Nephron progenitor cell (in vitro differentiated cells): ENCODE measurements around the gene RAB5B.

Experiments used
- DNase-seq: peaks from one replicate; pipeline ENCODE4 v3.0.0; 2021
- H3K27ac Mint-ChIP-seq: 2 replicates; pipeline ENCODE4 v1.8.0; 2021; ENCODE audit warnings: mild to moderate bottlenecking, moderate library complexity, mixed read lengths
- H3K27me3 Mint-ChIP-seq: 2 replicates; pipeline ENCODE4 v1.8.0; 2021; ENCODE audit warnings: mild to moderate bottlenecking, low read depth, mixed read lengths; ENCODE audit not compliant: poor library complexity
- H3K36me3 Mint-ChIP-seq: 2 replicates; pipeline ENCODE4 v1.8.0; 2021; ENCODE audit warnings: low read depth, mixed read lengths
- H3K4me1 Mint-ChIP-seq: 2 replicates; pipeline ENCODE4 v1.8.0; 2021; ENCODE audit warnings: mixed read lengths
- H3K4me3 Mint-ChIP-seq: 2 replicates; pipeline ENCODE4 v1.8.0; 2021; ENCODE audit warnings: mild to moderate bottlenecking, moderate library complexity, mixed read lengths
- H3K9me3 Mint-ChIP-seq: 2 replicates; pipeline ENCODE4 v1.8.0; 2021; ENCODE audit warnings: mild to moderate bottlenecking, moderate library complexity, mixed read lengths
- CTCF ChIP-seq: fragments of 200-600 bp; sonication (generic); IDR thresholded peaks from 2 replicates; pipeline ENCODE4 v1.5.0; 2021; ENCODE audit warnings: antibody characterized with exemption

The RAB5B gene

GRCh38 chr12:56013482-56013881 is 39.6 kb downstream of the RAB5B start:
- peaks cover 3% of the 10 kb centered on the region for H3K27me3 Mint-ChIP-seq

GRCh38 chr12:56014205-56014604 is 40.3 kb downstream of the RAB5B start:
- H3K9me3 Mint-ChIP-seq: no peaks in the 10 kb centered on the region
- peaks cover 44% of the 10 kb centered on the region for H3K36me3 Mint-ChIP-seq
- no peak for TF ChIP-seq CTCF
- H3K4me3 Mint-ChIP-seq: no peak overlapping the region
- H3K27ac Mint-ChIP-seq: no peak overlapping the region
- peaks cover 53% of the 10 kb centered on the region for H3K4me1 Mint-ChIP-seq
- no peak for DNase-seq
- H3K27me3 Mint-ChIP-seq: peaks cover 3% of the 10 kb centered on the region

More at GRCh38 chr12:56013482-56013881, 39.6 kb downstream of the RAB5B start:
- peaks cover 55% of the 10 kb centered on the region for H3K4me1 Mint-ChIP-seq
- no peak for DNase-seq
- no peak overlapping the region for H3K4me3 Mint-ChIP-seq
- H3K36me3 Mint-ChIP-seq: peaks cover 42% of the 10 kb centered on the region
- no peak for TF ChIP-seq CTCF
- peak overlapping the region; percentile 58 for H3K27ac Mint-ChIP-seq
- H3K9me3 Mint-ChIP-seq: no peaks in the 10 kb centered on the region

GRCh38 chr12:56017181-56017580 is 43.3 kb downstream of the RAB5B start:
- no peak overlapping the region for H3K4me3 Mint-ChIP-seq
- H3K9me3 Mint-ChIP-seq: no peaks in the 10 kb centered on the region
- H3K4me1 Mint-ChIP-seq: peaks cover 55% of the 10 kb centered on the region
- H3K27ac Mint-ChIP-seq: peak overlapping the region; percentile 41
- H3K36me3 Mint-ChIP-seq: peaks cover 31% of the 10 kb centered on the region
- peaks cover 3% of the 10 kb centered on the region for H3K27me3 Mint-ChIP-seq
- no peak for DNase-seq
- no peak for TF ChIP-seq CTCF

- peaks cover 65% of the 10 kb centered on the region for H3K4me1 Mint-ChIP-seq
- H3K4me3 Mint-ChIP-seq: no peak overlapping the region
- no peak for TF ChIP-seq CTCF
- H3K27me3 Mint-ChIP-seq: no peaks in the 10 kb centered on the region
- H3K36me3 Mint-ChIP-seq: peaks cover 27% of the 10 kb centered on the region
- no peaks in the 10 kb centered on the region for H3K9me3 Mint-ChIP-seq
- no peak for DNase-seq
- peak overlapping the region; percentile 79 for H3K27ac Mint-ChIP-seq
Observed at GRCh38 chr12:56018356-56018755, 44.5 kb downstream of the RAB5B start.

- Mint-ChIP-seq H3K9me3 (no peaks in the 10 kb centered on the region), H3K36me3 (peaks cover 37% of the 10 kb centered on the region), H3K4me1 (peaks cover 69% of the 10 kb centered on the region), H3K27me3 (no peaks in the 10 kb centered on the region), H3K27ac (peak within 1 kb of the TSS; percentile 99), H3K4me3 (peak within 1 kb of the TSS; percentile 97)
- DNase-seq: peak; percentile 84
- TF ChIP-seq CTCF: no peak
Observed at GRCh38 chr12:56020423-56021184, 46.7 kb downstream of the RAB5B start, which contains the start of gene IKZF4. Gene IKZF4 (plus strand): TSS chr12:56021043. CDS start chr12:56021494, 451 bp downstream.
